HEK293T (cell line): ENCODE measurements around the gene DTNB.

ENCODE experiments used
- CTCF ChIA-PET: fragments of 350-600 bp; formaldehyde crosslinking; extraction: SDS; loops from one replicate; lab custom pipeline; 2021; ENCODE audit warnings: antibody characterized with exemption, inconsistent platforms; lab: Yijun Ruan, JAX
- POLR2A ChIA-PET: fragments of 350-600 bp; formaldehyde crosslinking; extraction: SDS; loops from one replicate; lab custom pipeline; 2020; ENCODE audit warnings: antibody characterized with exemption, inconsistent platforms; lab: Yijun Ruan, JAX
- DNase-seq: peaks from one replicate; pipeline ENCODE4 v3.0.0; 2012; ENCODE audit warnings: mixed read lengths; ENCODE audit errors: extremely low spot score
- ARNT ChIP-seq: fragments of 450-650 bp; IDR thresholded peaks from 2 replicates; pipeline ENCODE4 v1.6.1; 2017; ENCODE audit warnings: mild to moderate bottlenecking
- BHLHE40 ChIP-seq: fragments of 450-650 bp; IDR thresholded peaks from 2 replicates; pipeline ENCODE4 v1.6.1; 2016; ENCODE audit warnings: mild to moderate bottlenecking, moderate library complexity, borderline replicate concordance
- CTBP1 ChIP-seq: fragments of 450-650 bp; IDR thresholded peaks from 2 replicates; pipeline ENCODE4 v1.6.1; 2016; ENCODE audit warnings: borderline replicate concordance
- ELF4 ChIP-seq: fragments of 450-650 bp; IDR thresholded peaks from 2 replicates; pipeline ENCODE4 v1.6.1; 2017; ENCODE audit warnings: antibody characterized with exemption
- FOXA1 ChIP-seq: fragments of 450-650 bp; IDR thresholded peaks from 2 replicates; pipeline ENCODE4 v1.6.1; 2016; ENCODE audit warnings: mild to moderate bottlenecking
- FOXK2 ChIP-seq: fragments of 450-650 bp; IDR thresholded peaks from 2 replicates; pipeline ENCODE4 v1.6.1; 2016; ENCODE audit warnings: mild to moderate bottlenecking
- FOXM1 ChIP-seq: fragments of 450-650 bp; IDR thresholded peaks from 2 replicates; pipeline ENCODE4 v1.6.1; 2017; ENCODE audit warnings: mild to moderate bottlenecking, borderline replicate concordance
- HDGF ChIP-seq: fragments of 450-650 bp; IDR thresholded peaks from 2 replicates; pipeline ENCODE4 v1.6.1; 2017; ENCODE audit warnings: antibody characterized with exemption, borderline replicate concordance
- L3MBTL2 ChIP-seq: fragments of 450-650 bp; conservative IDR thresholded peaks from 2 replicates; pipeline ENCODE4 v1.6.1; 2016; ENCODE audit warnings: mild to moderate bottlenecking
- LEF1 ChIP-seq: fragments of 450-650 bp; IDR thresholded peaks from 2 replicates; pipeline ENCODE4 v1.6.1; 2017; ENCODE audit warnings: mild to moderate bottlenecking, borderline replicate concordance
- NFRKB ChIP-seq: fragments of 450-650 bp; IDR thresholded peaks from 2 replicates; pipeline ENCODE4 v1.6.1; 2016; ENCODE audit warnings: mild to moderate bottlenecking, moderate library complexity
- PKNOX1 ChIP-seq: fragments of 450-650 bp; IDR thresholded peaks from 2 replicates; pipeline ENCODE4 v1.6.1; 2016
- SP1 ChIP-seq: fragments of 450-650 bp; IDR thresholded peaks from 2 replicates; pipeline ENCODE4 v1.6.1; 2017
- SUZ12 ChIP-seq: fragments of 450-650 bp; IDR thresholded peaks from 2 replicates; pipeline ENCODE4 v1.6.1; 2016; ENCODE audit warnings: mild to moderate bottlenecking
- TARDBP ChIP-seq: fragments of 450-650 bp; IDR thresholded peaks from 2 replicates; pipeline ENCODE4 v1.6.1; 2016
- ZNF384 ChIP-seq: fragments of 450-650 bp; IDR thresholded peaks from 2 replicates; pipeline ENCODE4 v1.6.1; 2016

Gene DTNB

GRCh38 chr2:25368660-25369059, 304.7 kb downstream of the DTNB start:
- DNase-seq, result no peak
- ChIA-PET POLR2A (no interaction called here), CTCF (no interaction called here)
- TF ChIP-seq SP1, result no peak
- TF ChIP-seq BHLHE40, result no peak
- no peak for TF ChIP-seq FOXK2
- no peak for TF ChIP-seq TARDBP

- no peak for DNase-seq
- TF ChIP-seq FOXM1 (no peak), TARDBP (no peak), FOXK2 (no peak), NFRKB (no peak), FOXA1 (no peak), BHLHE40 (no peak), SP1 (no peak), HDGF (no peak)
- POLR2A ChIA-PET, result no interaction called here
- CTCF ChIA-PET, result no interaction called here
Measured at GRCh38 chr2:25367296-25367695, 306.1 kb downstream of the DTNB start.

GRCh38 chr2:25366629-25367028, 306.7 kb downstream of the DTNB start:
- ChIA-PET CTCF (interaction anchor here (1.0 kb wide), 1 partner anchor 24 kb away, joined by 3 read pairs; no protein-coding TSS in a partner anchor), POLR2A (no interaction called here)
- TF ChIP-seq NFRKB (no peak), FOXK2 (no peak), SUZ12 (no peak), HDGF (no peak), BHLHE40 (no peak), CTBP1 (no peak), ZNF384 (no peak), FOXM1 (no peak), ARNT (no peak), PKNOX1 (no peak), ELF4 (no peak), L3MBTL2 (no peak), SP1 (no peak), LEF1 (no peak), TARDBP (no peak), FOXA1 (no peak)
- DNase-seq, result no peak

GRCh38 chr2:25365241-25365640, 308.1 kb downstream of the DTNB start:
- CTCF ChIA-PET, result interaction anchor here (0.6 to 1.2 kb wide), 2 partner anchors 10 to 15 kb away, joined by 3 read pairs; no protein-coding TSS in a partner anchor
- POLR2A ChIA-PET, result no interaction called here
- no peak for TF ChIP-seq ELF4
- TF ChIP-seq FOXA1, result no peak
- no peak for TF ChIP-seq ARNT
- no peak for TF ChIP-seq FOXK2
- TF ChIP-seq PKNOX1, result no peak
- TF ChIP-seq NFRKB, result no peak
- TF ChIP-seq HDGF, result no peak
- no peak for TF ChIP-seq L3MBTL2
- no peak for TF ChIP-seq ZNF384
- no peak for TF ChIP-seq BHLHE40
- TF ChIP-seq SUZ12, result no peak
- no peak for TF ChIP-seq FOXM1
- no peak for DNase-seq

GRCh38 chr2:25363733-25364132, 309.6 kb downstream of the DTNB start:
- ChIA-PET CTCF (no interaction called here), POLR2A (no interaction called here)
- DNase-seq, result no peak
- no peak for TF ChIP-seq FOXK2
- no peak for TF ChIP-seq LEF1
- no peak for TF ChIP-seq HDGF
- TF ChIP-seq L3MBTL2, result no peak
- TF ChIP-seq ZNF384, result no peak
- no peak for TF ChIP-seq ARNT
- TF ChIP-seq SP1, result no peak
- no peak for TF ChIP-seq FOXA1

- TF ChIP-seq ELF4 (no peak), TARDBP (no peak), BHLHE40 (no peak), HDGF (no peak), ZNF384 (no peak), SP1 (no peak)
- no peak for DNase-seq
- POLR2A ChIA-PET, result interaction anchor here (0.7 to 1.7 kb wide), 8 partner anchors 10 to 111 kb away, joined by 3 to 6 read pairs (median 4); no protein-coding TSS in a partner anchor
- CTCF ChIA-PET, result interaction anchor here (0.5 to 1.7 kb wide), 24 partner anchors 9 to 1284 kb away, joined by 3 to 17 read pairs (median 4); no protein-coding TSS in a partner anchor
Measured at GRCh38 chr2:25362434-25363145, 310.8 kb downstream of the DTNB start.

- DNase-seq, result peak; percentile 94
- CTCF ChIA-PET, result interaction anchor here (0.5 to 1.7 kb wide), 24 partner anchors 9 to 1284 kb away, joined by 3 to 17 read pairs (median 4); no protein-coding TSS in a partner anchor
- TF ChIP-seq PKNOX1, result peak; percentile 54
- TF ChIP-seq FOXK2, result no peak
- POLR2A ChIA-PET, result interaction anchor here (1.0 to 1.7 kb wide), 7 partner anchors 11 to 112 kb away, joined by 3 to 6 read pairs (median 4); no protein-coding TSS in a partner anchor
Measured at GRCh38 chr2:25362049-25362433, 311.3 kb downstream of the DTNB start.
